Measurements from ENCODE around the gene CEACAM19. TPM values are rescaled to one million over a fixed set of nuclear protein-coding genes. Genes with fewer than 3 reads are reported as not detected.

CEACAM19 gene
- total RNA-seq, 2 experiments from 2014 or later = 0.63 to 1.3 TPM

GRCh38 chr19:44673510-44673909 is 2.2 kb downstream of the CEACAM19 start:
- POLR2A ChIA-PET = no interaction called here
- no peaks in the 10 kb centered on the region for H3K9me3 Mint-ChIP-seq
- no peak overlapping the region for H3K27ac Mint-ChIP-seq
- DNase-seq (no peak), ATAC-seq (no peak)
- CTCF ChIA-PET = no interaction called here
- H3K4me1 Mint-ChIP-seq (ENCODE audit: low read depth) = no peaks in the 10 kb centered on the region
- H3K27me3 Mint-ChIP-seq = no peaks in the 10 kb centered on the region
- H3K4me3 Mint-ChIP-seq = no peak overlapping the region
- intact Hi-C loops (cut with micrococcal nuclease) = no loop called here
- H3K36me3 Mint-ChIP-seq (ENCODE audit: low read depth) = no peaks in the 10 kb centered on the region
- no peak for TF ChIP-seq CTCF (IDR thresholded peaks at IDR 0.05)

- POLR2A ChIA-PET = interaction anchor here (0.5 kb wide), 1 partner anchor 93 kb away, joined by 3 read pairs; no protein-coding TSS in a partner anchor
- no peak overlapping the region for H3K27ac Mint-ChIP-seq
- DNase-seq (no peak), ATAC-seq (no peak)
- H3K4me1 Mint-ChIP-seq (ENCODE audit: low read depth) = no peaks in the 10 kb centered on the region
- TF ChIP-seq CTCF (IDR thresholded peaks at IDR 0.05) = no peak
- H3K9me3 Mint-ChIP-seq = no peaks in the 10 kb centered on the region
- H3K27me3 Mint-ChIP-seq = no peaks in the 10 kb centered on the region
- H3K4me3 Mint-ChIP-seq = no peak overlapping the region
- CTCF ChIA-PET = interaction anchor here (1.2 to 1.3 kb wide), 2 partner anchors 96 to 109 kb away, joined by 7 read pairs; no protein-coding TSS in a partner anchor
- no peaks in the 10 kb centered on the region for H3K36me3 Mint-ChIP-seq (ENCODE audit: low read depth)
- intact Hi-C loops (cut with micrococcal nuclease) = no loop called here
These were observed 4.2 kb downstream of the CEACAM19 start for GRCh38 chr19:44675521-44675920.

GRCh38 chr19:44677019-44677811 is 5.9 kb downstream of the CEACAM19 start:
- H3K4me1 Mint-ChIP-seq (ENCODE audit: low read depth) = no peaks in the 10 kb centered on the region
- POLR2A ChIA-PET = interaction anchor here (0.7 kb wide), 1 partner anchor 106 kb away, joined by 3 read pairs; no protein-coding TSS in a partner anchor
- no peak overlapping the region for H3K27ac Mint-ChIP-seq

GRCh38 chr19:44680536-44680935 is 9.3 kb downstream of the CEACAM19 start:
- ChIA-PET CTCF (interaction anchor here (1.0 kb wide), 2 partner anchors 8 to 164 kb away, joined by 3 to 4 read pairs; no protein-coding TSS in a partner anchor), POLR2A (no interaction called here)
- no peak for DNase-seq
- H3K36me3 Mint-ChIP-seq (ENCODE audit: low read depth) = no peaks in the 10 kb centered on the region
- no peak overlapping the region for H3K27ac Mint-ChIP-seq
- peaks cover 12% of the 10 kb centered on the region for H3K4me1 Mint-ChIP-seq (ENCODE audit: low read depth)
- TF ChIP-seq CTCF (IDR thresholded peaks at IDR 0.05) = no peak
- no peak overlapping the region for H3K4me3 Mint-ChIP-seq
- H3K27me3 Mint-ChIP-seq = peaks cover 3% of the 10 kb centered on the region
- intact Hi-C loops (cut with micrococcal nuclease) = no loop called here
- H3K9me3 Mint-ChIP-seq = no peaks in the 10 kb centered on the region
- ATAC-seq = no peak

More at GRCh38 chr19:44677019-44677811, 5.9 kb downstream of the CEACAM19 start:
- intact Hi-C loops (cut with micrococcal nuclease) = no loop called here
- Mint-ChIP-seq H3K27me3 (no peaks in the 10 kb centered on the region), H3K36me3 (ENCODE audit: low read depth) (no peaks in the 10 kb centered on the region), H3K4me3 (no peak overlapping the region), H3K9me3 (no peaks in the 10 kb centered on the region)
- no peak for TF ChIP-seq CTCF (IDR thresholded peaks at IDR 0.05)
- no peak for DNase-seq
- ATAC-seq = no peak
- CTCF ChIA-PET = no interaction called here
